Measurements from ENCODE around the gene IDUA. TPM values are rescaled to one million over a fixed set of nuclear protein-coding genes. Genes with fewer than 3 reads are reported as not detected.

Gene IDUA
- total and polyA plus RNA-seq, 10 of the 15 experiments (the other 5 are each of a cell fraction or from before 2014, with no cell fraction given), result 0.05 to 7.6 (median 1.4) TPM; not detected in 1

DNA sequence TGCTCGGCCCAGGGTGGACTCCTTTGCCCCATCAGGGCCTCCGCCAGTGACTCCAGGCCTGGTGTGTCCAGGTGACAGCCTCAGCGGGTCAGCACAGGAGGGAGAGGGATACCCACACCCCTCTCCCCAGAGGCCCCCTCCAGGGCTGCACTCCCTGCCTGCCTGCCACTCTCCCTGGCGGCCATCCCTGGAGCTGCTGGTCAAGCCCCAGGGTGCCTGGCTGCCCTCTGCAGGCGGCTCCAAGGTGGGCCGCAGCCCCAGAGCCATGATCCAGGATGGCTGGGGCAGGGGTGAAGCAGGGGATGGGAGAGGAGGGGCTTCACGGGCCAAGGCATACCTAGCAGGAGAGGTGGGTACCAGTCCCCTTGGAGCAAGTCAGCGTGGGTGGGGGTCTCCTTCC is 28.3 kb downstream of the IDUA start:
- Histone ChIP-seq H3K27me3 (replicated peaks in 1 of 2; ENCODE audit: control insufficient read depth in 2 of 2, insufficient read depth in 2 of 2, low read length in 1 of 2) (peaks cover 0 to 3% of the 10 kb centered on the region in 2 experiments; a peak in 2 of 4 replicates), H3K79me2 (ENCODE audit: control insufficient read depth, insufficient read depth, low read length) (no peaks in the 10 kb centered on the region), H3K36me3 (ENCODE audit: control insufficient read depth in 2 of 2, insufficient read depth in 2 of 2, low read length in 1 of 2) (no peaks in the 10 kb centered on the region), H3K4me2 (ENCODE audit: control insufficient read depth, insufficient read depth) (no peak overlapping the region), H2AFZ (ENCODE audit: control insufficient read depth, low read depth, low read length) (no peak overlapping the region), H4K20me1 (ENCODE audit: control insufficient read depth, insufficient read depth) (no peaks in the 10 kb centered on the region; the same call in 1 of the 2 replicates), H3K9ac (ENCODE audit: control insufficient read depth, insufficient read depth, low read length) (no peak overlapping the region), H3K4me1 (ENCODE audit: control insufficient read depth, insufficient read depth, low read length) (peaks cover 4% of the 10 kb centered on the region), H3K27ac (ENCODE audit: control insufficient read depth, insufficient read depth) (no peak overlapping the region), H3K9me3 (replicated peaks; ENCODE audit: control insufficient read depth, insufficient read depth, low read length) (no peaks in the 10 kb centered on the region; the same call in 2 of the 3 replicates), H3K4me3 (no peak overlapping the region)
- ATAC-seq, result no peak
- ChIA-PET RAD21 (ENCODE audit: unreplicated experiment) (no interaction called here), CTCF (no interaction called here), SMC1A (ENCODE audit: uncharacterized antibody, unreplicated experiment) (no interaction called here), POLR2A (no interaction called here)
- BruUV-seq (replicated peaks), result no TSS peak
- intact Hi-C loops (cut with micrococcal nuclease; ENCODE audit: unreplicated experiment) (no loop called here), in situ Hi-C loops (cut with MboI) (no loop called here)
- FAIRE-seq, result no peak
- TF ChIP-seq MAX (IDR thresholded peaks at IDR 0.05; ENCODE audit: low read depth, low read length) (no peak), NR2F1 (conservative IDR thresholded peaks at IDR 0.05) (no peak), TCF12 (IDR thresholded peaks at IDR 0.05; ENCODE audit: low read depth, low read length) (no peak), EZH2 (IDR thresholded peaks at IDR 0.05; ENCODE audit: borderline replicate concordance, control insufficient read depth, low read depth, low read length) (no peak)
- TF ChIP-seq, protein P1, sequence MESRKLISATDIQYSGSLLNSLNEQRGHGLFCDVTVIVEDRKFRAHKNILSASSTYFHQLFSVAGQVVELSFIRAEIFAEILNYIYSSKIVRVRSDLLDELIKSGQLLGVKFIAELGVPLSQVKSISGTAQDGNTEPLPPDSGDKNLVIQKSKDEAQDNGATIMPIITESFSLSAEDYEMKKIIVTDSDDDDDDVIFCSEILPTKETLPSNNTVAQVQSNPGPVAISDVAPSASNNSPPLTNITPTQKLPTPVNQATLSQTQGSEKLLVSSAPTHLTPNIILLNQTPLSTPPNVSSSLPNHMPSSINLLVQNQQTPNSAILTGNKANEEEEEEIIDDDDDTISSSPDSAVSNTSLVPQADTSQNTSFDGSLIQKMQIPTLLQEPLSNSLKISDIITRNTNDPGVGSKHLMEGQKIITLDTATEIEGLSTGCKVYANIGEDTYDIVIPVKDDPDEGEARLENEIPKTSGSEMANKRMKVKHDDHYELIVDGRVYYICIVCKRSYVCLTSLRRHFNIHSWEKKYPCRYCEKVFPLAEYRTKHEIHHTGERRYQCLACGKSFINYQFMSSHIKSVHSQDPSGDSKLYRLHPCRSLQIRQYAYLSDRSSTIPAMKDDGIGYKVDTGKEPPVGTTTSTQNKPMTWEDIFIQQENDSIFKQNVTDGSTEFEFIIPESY (IDR thresholded peaks at IDR 0.05), result no peak
- TF ChIP-seq, protein P2, sequence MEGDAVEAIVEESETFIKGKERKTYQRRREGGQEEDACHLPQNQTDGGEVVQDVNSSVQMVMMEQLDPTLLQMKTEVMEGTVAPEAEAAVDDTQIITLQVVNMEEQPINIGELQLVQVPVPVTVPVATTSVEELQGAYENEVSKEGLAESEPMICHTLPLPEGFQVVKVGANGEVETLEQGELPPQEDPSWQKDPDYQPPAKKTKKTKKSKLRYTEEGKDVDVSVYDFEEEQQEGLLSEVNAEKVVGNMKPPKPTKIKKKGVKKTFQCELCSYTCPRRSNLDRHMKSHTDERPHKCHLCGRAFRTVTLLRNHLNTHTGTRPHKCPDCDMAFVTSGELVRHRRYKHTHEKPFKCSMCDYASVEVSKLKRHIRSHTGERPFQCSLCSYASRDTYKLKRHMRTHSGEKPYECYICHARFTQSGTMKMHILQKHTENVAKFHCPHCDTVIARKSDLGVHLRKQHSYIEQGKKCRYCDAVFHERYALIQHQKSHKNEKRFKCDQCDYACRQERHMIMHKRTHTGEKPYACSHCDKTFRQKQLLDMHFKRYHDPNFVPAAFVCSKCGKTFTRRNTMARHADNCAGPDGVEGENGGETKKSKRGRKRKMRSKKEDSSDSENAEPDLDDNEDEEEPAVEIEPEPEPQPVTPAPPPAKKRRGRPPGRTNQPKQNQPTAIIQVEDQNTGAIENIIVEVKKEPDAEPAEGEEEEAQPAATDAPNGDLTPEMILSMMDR (IDR thresholded peaks at IDR 0.05 in 2 of 3, conservative IDR thresholded peaks at IDR 0.05 in 1 of 3; ENCODE audit: control insufficient read depth in 2 of 3, extremely low read depth in 1 of 3, insufficient read depth in 1 of 3, low read depth in 3 of 3, low read length in 3 of 3), result peak in 1 of 3 experiments; percentile 27; a peak in 1 of 6 replicates
- 38% methylated on average over 8 of the region's 8 CpGs for WGBS (ENCODE audit: insufficient coverage, insufficient replicate concordance, low lambda C conversion rate, missing lambda C conversion rate)
- no peak for DNase-seq (ENCODE audit: low read depth, low spot score)

All from GM12878 (cell line).